BLaER1 treated with 17β-estradiol and CSF1 and Interleukin-3, amounts not matched to agents 10 nM and 100 nM (cell line): Measurements from ENCODE around the gene ZNF84.

Experiments used
- H3K27ac ChIP-seq, 11 experiments: shearing (Covaris generic); formaldehyde crosslinking; 2 replicates each; pipeline ENCODE4 v1.8.1; 2022
- H3K27me3 ChIP-seq, 11 experiments: shearing (Covaris generic); formaldehyde crosslinking; 2 replicates each; pipeline ENCODE4 v1.8.1; 2022
- H3K36me3 ChIP-seq, 11 experiments: shearing (Covaris generic); formaldehyde crosslinking; 2 replicates each; pipeline ENCODE4 v1.8.1; 2022
- H3K4me1 ChIP-seq, 10 experiments: shearing (Covaris generic); formaldehyde crosslinking; 2 replicates each; pipeline ENCODE4 v1.8.1; 2022
- H3K4me2 ChIP-seq, 11 experiments: shearing (Covaris generic); formaldehyde crosslinking; 2 replicates each; pipeline ENCODE4 v1.8.1; 2022
- H3K4me3 ChIP-seq, 10 experiments: shearing (Covaris generic); formaldehyde crosslinking; 2 replicates each; pipeline ENCODE4 v1.8.1; 2022
- H3K9ac ChIP-seq, 11 experiments: shearing (Covaris generic); formaldehyde crosslinking; 2 replicates each; pipeline ENCODE4 v1.8.1; 2022
- H3K9me3 ChIP-seq, 11 experiments: shearing (Covaris generic); formaldehyde crosslinking; replicated peaks in 1 of 11; 2 replicates each; pipeline ENCODE4 v1.8.1; 2022
- H4K20me1 ChIP-seq, 11 experiments: shearing (Covaris generic); formaldehyde crosslinking; 2 replicates each; pipeline ENCODE4 v1.8.1; 2022
- Cebpa-rat ChIP-seq, 11 experiments: shearing (Covaris generic); IDR thresholded peaks; 2 replicates each; pipeline ENCODE4 v1.8.1; 2022

The ZNF84 gene

GRCh38 chr12:133105620-133106019, 68.3 kb downstream of the ZNF84 start:
- H3K9ac ChIP-seq: no peak overlapping the region
- peak overlapping the region; percentile 12 to 50 (median 34); a peak in 19 of 20 replicates for H3K4me3 ChIP-seq
- peaks cover 99 to 100% (median 100%) of the 10 kb centered on the region in 11 experiments for H3K36me3 ChIP-seq
- H3K27ac ChIP-seq: no peak overlapping the region
- peaks cover 0 to 5% (median 0%) of the 10 kb centered on the region in 11 experiments; a peak in 1 of 22 replicates for H3K27me3 ChIP-seq
- H4K20me1 ChIP-seq: no peaks in the 10 kb centered on the region
- peaks cover 100% of the 10 kb centered on the region in 11 experiments for H3K9me3 ChIP-seq
- no peak overlapping the region for H3K4me2 ChIP-seq
- no peaks in the 10 kb centered on the region for H3K4me1 ChIP-seq
- no peak for TF ChIP-seq Cebpa-rat (IDR thresholded peaks at IDR 0.05)

- no peak for TF ChIP-seq Cebpa-rat (IDR thresholded peaks at IDR 0.05)
- no peaks in the 10 kb centered on the region for H3K4me1 ChIP-seq
- peaks cover 100% of the 10 kb centered on the region in 11 experiments for H3K9me3 ChIP-seq
- H4K20me1 ChIP-seq: no peaks in the 10 kb centered on the region
- peak overlapping the region; percentile 12 to 50 (median 34) for H3K4me3 ChIP-seq
- no peak overlapping the region for H3K27ac ChIP-seq
- peaks cover 0 to 5% (median 0%) of the 10 kb centered on the region in 11 experiments; a peak in 1 of 22 replicates for H3K27me3 ChIP-seq
- no peak overlapping the region for H3K9ac ChIP-seq
- H3K4me2 ChIP-seq: no peak overlapping the region
- peaks cover 99 to 100% (median 100%) of the 10 kb centered on the region in 11 experiments for H3K36me3 ChIP-seq
Observed at GRCh38 chr12:133106253-133106652, 68.9 kb downstream of the ZNF84 start.

GRCh38 chr12:133107121-133107520, 69.8 kb downstream of the ZNF84 start:
- H4K20me1 ChIP-seq: no peaks in the 10 kb centered on the region
- TF ChIP-seq Cebpa-rat (IDR thresholded peaks at IDR 0.05): no peak
- H3K9ac ChIP-seq: no peak overlapping the region
- H3K36me3 ChIP-seq: peaks cover 92 to 100% (median 96%) of the 10 kb centered on the region in 11 experiments
- no peak overlapping the region for H3K4me2 ChIP-seq
- peaks cover 0 to 5% (median 0%) of the 10 kb centered on the region in 11 experiments; a peak in 1 of 22 replicates for H3K27me3 ChIP-seq
- H3K4me1 ChIP-seq: no peaks in the 10 kb centered on the region
- peak overlapping the region in 9 of 10 experiments; percentile 12 to 50 (median 35); a peak in 12 of 20 replicates for H3K4me3 ChIP-seq
- H3K9me3 ChIP-seq: peaks cover 100% of the 10 kb centered on the region in 11 experiments
- H3K27ac ChIP-seq: no peak overlapping the region

GRCh38 chr12:133108150-133108549, 70.8 kb downstream of the ZNF84 start:
- no peaks in the 10 kb centered on the region for H4K20me1 ChIP-seq
- TF ChIP-seq Cebpa-rat (IDR thresholded peaks at IDR 0.05): no peak
- peaks cover 0 to 5% (median 0%) of the 10 kb centered on the region in 11 experiments; a peak in 1 of 22 replicates for H3K27me3 ChIP-seq
- H3K4me1 ChIP-seq: no peaks in the 10 kb centered on the region
- peaks cover 98 to 100% (median 100%) of the 10 kb centered on the region in 11 experiments for H3K9me3 ChIP-seq
- peaks cover 81 to 97% (median 90%) of the 10 kb centered on the region in 11 experiments for H3K36me3 ChIP-seq
- H3K4me3 ChIP-seq: peak overlapping the region in 8 of 10 experiments; percentile 5 to 41 (median 23); a peak in 9 of 20 replicates
- no peak overlapping the region for H3K27ac ChIP-seq
- H3K4me2 ChIP-seq: no peak overlapping the region
- no peak overlapping the region for H3K9ac ChIP-seq
